ENCODE measurements around the gene KSR1. TPM values are rescaled to one million over a fixed set of nuclear protein-coding genes. Genes with fewer than 3 reads are reported as not detected.

Gene KSR1
- total RNA-seq, 3 donors from 2014 or later = 14.1 to 36.4 (median 24.0) TPM

- H3K36me3 ChIP-seq = no peaks in the 10 kb centered on the region
- no peak overlapping the region for H3K4me3 ChIP-seq
- no peaks in the 10 kb centered on the region for H3K27me3 ChIP-seq
- DNase-seq (ENCODE audit: low spot score in 2 of 2) = no peak
- intact Hi-C loops (cut with DNase I; ENCODE audit: low total_unique reads) = no loop called here
- H3K9me3 ChIP-seq = no peaks in the 10 kb centered on the region
- H3K27ac ChIP-seq = no peak overlapping the region
- no peaks in the 10 kb centered on the region for H3K4me1 ChIP-seq
- TF ChIP-seq POLR2AphosphoS5 (IDR thresholded peaks at IDR 0.05) (no peak), POLR2A (IDR thresholded peaks at IDR 0.05) (no peak), CTCF (IDR thresholded peaks at IDR 0.05) (no peak)
Measured at GRCh38 chr17:27674335-27674734, 218.1 kb downstream of the KSR1 start.

Other genes starting within 250 kb of the KSR1 start
- gene WSB1, start 162.3 kb upstream of the KSR1 start, total RNA-seq = 100 to 1,000 TPM in 2 of 3 donors, 10 to 100 TPM in 1; 90.6 to 219 (median 160) TPM
- gene LGALS9, start 174.7 kb downstream of the KSR1 start, total RNA-seq = 10 to 100 TPM; 17.4 to 58.1 (median 30.1) TPM

All from breast epithelium (tissue), 4 donors.